ENCODE data around the gene IQCH. TPM values are rescaled to one million over a fixed set of nuclear protein-coding genes. Genes with fewer than 3 reads are reported as not detected.
A peak's percentile ranks its signal among the peaks of the same experiment; 100 is the strongest.

Gene IQCH
- total and polyA plus RNA-seq, 2 of the 4 experiments (the other 2 are of a cell fraction) = 0.60 to 2.5 TPM

DNA sequence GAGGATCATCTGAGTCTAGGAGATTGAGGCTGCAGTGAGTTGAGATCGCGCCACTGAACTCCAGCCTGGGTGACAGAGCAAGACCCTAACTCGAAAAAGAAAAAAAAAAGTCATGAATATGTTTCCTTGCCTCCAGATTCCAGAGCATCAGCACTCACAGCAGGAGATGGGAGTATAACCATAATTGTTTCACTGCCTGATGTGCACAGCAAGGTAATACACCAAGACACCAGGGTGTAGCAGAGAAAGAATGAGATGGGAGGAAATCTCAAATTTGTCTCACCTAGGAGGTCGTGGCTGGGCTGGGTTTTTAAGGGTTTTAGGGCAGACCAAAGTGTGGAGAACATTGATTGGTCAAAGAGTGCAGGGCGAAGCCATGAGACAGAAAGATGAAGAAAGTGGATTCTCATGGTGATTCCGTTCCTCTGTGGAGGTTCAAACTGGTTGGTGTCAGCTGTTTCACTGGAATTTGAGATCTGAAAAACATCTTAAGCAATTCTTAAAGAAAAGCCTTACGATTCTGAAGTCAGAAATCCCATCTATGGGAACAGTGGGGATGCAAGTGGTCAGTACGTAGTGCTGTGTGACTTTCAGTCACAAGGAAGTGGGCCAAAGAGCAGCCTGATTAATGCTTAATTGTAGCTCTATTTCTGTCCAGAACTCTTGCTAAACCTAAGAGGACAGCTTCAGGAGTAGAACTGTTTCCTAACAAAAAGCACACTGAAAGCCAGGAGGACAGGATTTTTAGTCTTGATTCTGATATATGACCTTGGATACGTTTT, 258.5 kb downstream of the IQCH start:
- Histone ChIP-seq H3K9ac (ENCODE audit: low read depth, low read length) (no peak overlapping the region), H2BK120ac (ENCODE audit: low read depth, low read length) (no peak overlapping the region), H3K4me3 (ENCODE audit: insufficient read depth, low read depth, low read length) (no peak overlapping the region), H3K18ac (ENCODE audit: low read depth, low read length) (no peak overlapping the region), H3K79me1 (ENCODE audit: low read depth in 1 of 2, low read length in 2 of 2) (no peaks in the 10 kb centered on the region), H3K27me3 (ENCODE audit: control insufficient read depth, insufficient read depth, low read length) (no peaks in the 10 kb centered on the region), H2AK9ac (replicated peaks; ENCODE audit: low read depth, low read length, poor library complexity) (no peak overlapping the region), H2BK15ac (ENCODE audit: low read depth, low read length) (no peak overlapping the region), H3K4ac (ENCODE audit: low read depth, low read length) (0 out of 2 replicates have a peak overlapping the region, but pooled peaks have one; percentile 9), H4K91ac (ENCODE audit: insufficient read depth, low read depth, low read length) (no peak overlapping the region), H3K23ac (ENCODE audit: low read depth, low read length) (no peak overlapping the region), H2BK5ac (ENCODE audit: low read depth, low read length, poor library complexity, severe bottlenecking) (no peak overlapping the region), H3K4me2 (ENCODE audit: low read depth, low read length) (no peak overlapping the region), H3K9me3 (ENCODE audit: control insufficient read depth, insufficient read depth, low read length) (no peaks in the 10 kb centered on the region), H3K56ac (ENCODE audit: extremely low read depth, insufficient read depth, low read length) (no peak overlapping the region), H2BK20ac (ENCODE audit: low read depth, low read length) (no peak overlapping the region), H3K27ac (ENCODE audit: insufficient read depth, low read length) (no peak overlapping the region), H4K20me1 (ENCODE audit: insufficient read depth, low read length) (no peaks in the 10 kb centered on the region), H3K9me1 (ENCODE audit: insufficient read depth, low read length) (peaks cover 2% of the 10 kb centered on the region; the same call in 1 of the 2 replicates), H3K4me1 (ENCODE audit: control insufficient read depth, insufficient read depth, low read length) (peaks cover 7% of the 10 kb centered on the region), H2AFZ (replicated peaks; ENCODE audit: low read length, poor library complexity) (no peak overlapping the region), H3K36me3 (ENCODE audit: control insufficient read depth, insufficient read depth, low read length) (no peaks in the 10 kb centered on the region), H3K14ac (replicated peaks; ENCODE audit: low read depth, low read length) (no peak overlapping the region), H4K8ac (ENCODE audit: low read depth in 2 of 2, low read length in 2 of 2) (no peak overlapping the region), H2AK5ac (ENCODE audit: low read depth, low read length) (no peak overlapping the region), H4K5ac (ENCODE audit: low read depth, low read length) (no peak overlapping the region)
- no TSS peak for BruUV-seq (replicated peaks)
- intact Hi-C loops (cut with micrococcal nuclease) (no loop called here), in situ Hi-C loops (cut with MboI; ENCODE audit: low sequenced_read_pairs) (no loop called here), dilution Hi-C loops (cut with HindIII; ENCODE audit: low sequenced_read_pairs, unreplicated experiment) (no loop called here)
- TF ChIP-seq NFE2L2 (IDR thresholded peaks at IDR 0.05; ENCODE audit: low read depth, low read length) (no peak), CEBPB (IDR thresholded peaks at IDR 0.05; ENCODE audit: low read depth, low read length) (no peak)
- no peak for ATAC-seq (ENCODE audit: low read depth)
- POLR2A ChIA-PET (ENCODE audit: unreplicated experiment) = no interaction called here
- CTCF ChIA-PET = no interaction called here
- 81% methylated on average over 3 of the region's 9 CpGs; no CpG with 5 or more reads in 1 of the 2 experiments for WGBS, 2 experiments (ENCODE audit: extremely low coverage in 2 of 2, insufficient read length in 1 of 2)
- DNase-seq = no peak
